Activated CD4-positive, alpha-beta T cell treated with anti-CD3 and anti-CD28 coated beads, Interleukin-2, amount 50 U/mL, for 4 hours (primary cell): ENCODE measurements around the gene PGAM2.
"Not testable (repeated sequence)": the region's sequence is repeated elsewhere in the genome, so short reads cannot be mapped to it uniquely, and the experiment has no call there.

ENCODE experiments used
- DNase-seq, 2 experiments: peaks; one replicate each; pipeline ENCODE4 v3.0.0-alpha.2; 2020

Gene PGAM2

GRCh38 chr7:44018857-44019807, 46.2 kb downstream of the PGAM2 start:
- peak; percentile 98 to 99 for DNase-seq

GRCh38 chr7:44015090-44015489, 50.3 kb downstream of the PGAM2 start:
- DNase-seq = not testable (repeated sequence)
